ENCODE data around the gene KRTAP13-2. TPM values are rescaled to one million over a fixed set of nuclear protein-coding genes. Genes with fewer than 3 reads are reported as not detected.

Gene KRTAP13-2
- polyA plus RNA-seq, 1 donor (not counting 4 experiments of a cell fraction or from before 2014, with no cell fraction given) = not detected

DNA sequence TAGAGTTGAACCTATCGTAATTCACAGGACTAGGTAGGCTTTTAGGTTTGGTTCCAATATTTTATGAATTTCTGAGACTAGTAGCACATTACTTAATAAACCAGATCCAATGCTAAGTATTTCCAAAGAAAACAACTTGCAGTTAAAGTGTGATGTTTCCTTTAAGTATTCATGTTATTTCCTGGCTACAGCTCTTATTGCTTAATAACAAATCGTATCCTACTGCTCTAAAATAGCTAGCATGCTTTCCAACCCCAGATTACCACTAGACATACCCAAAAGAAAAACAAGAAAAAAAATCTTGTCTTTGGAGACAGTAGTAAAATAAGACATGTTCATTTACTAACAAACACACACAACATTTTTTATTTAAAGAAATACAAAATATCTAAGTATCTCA lies 35.5 kb downstream of the KRTAP13-2 start:
- Histone ChIP-seq H3K79me2 (ENCODE audit: control insufficient read depth, insufficient read depth, low read length) (no peaks in the 10 kb centered on the region), H3K9me3 (ENCODE audit: control insufficient read depth, low read depth, low read length) (no peaks in the 10 kb centered on the region), H3K4me2 (ENCODE audit: control insufficient read depth, extremely low read depth, insufficient read depth, low read depth, low read length) (no peak overlapping the region), H3K9me1 (ENCODE audit: control insufficient read depth, extremely low read depth, insufficient read depth, low read length) (no peaks in the 10 kb centered on the region), H3K4me1 (ENCODE audit: control insufficient read depth, extremely low read depth, insufficient read depth, low read length) (no peaks in the 10 kb centered on the region), H3K4me3 (ENCODE audit: control insufficient read depth in 2 of 3, extremely low read depth in 1 of 3, insufficient read depth in 2 of 3, low read depth in 1 of 3, low read length in 3 of 3) (no peak overlapping the region), H3K9ac (ENCODE audit: control insufficient read depth, extremely low read depth, insufficient read depth, low read length) (no peak overlapping the region), H2AFZ (ENCODE audit: control insufficient read depth, low read length) (no peak overlapping the region), H3K36me3 (ENCODE audit: control insufficient read depth in 2 of 2, extremely low read depth in 1 of 2, insufficient read depth in 2 of 2, low read length in 2 of 2) (no peaks in the 10 kb centered on the region), H3K27me3 (ENCODE audit: control insufficient read depth, extremely low read depth, insufficient read depth, low read length) (no peaks in the 10 kb centered on the region), H4K20me1 (ENCODE audit: control insufficient read depth, extremely low read depth, insufficient read depth, low read length) (no peaks in the 10 kb centered on the region), H3K27ac (ENCODE audit: control insufficient read depth, insufficient read depth, low read length) (no peak overlapping the region)
- TF ChIP-seq EZH2 (IDR thresholded peaks at IDR 0.05; ENCODE audit: low read length) = no peak
- TF ChIP-seq, protein P1, sequence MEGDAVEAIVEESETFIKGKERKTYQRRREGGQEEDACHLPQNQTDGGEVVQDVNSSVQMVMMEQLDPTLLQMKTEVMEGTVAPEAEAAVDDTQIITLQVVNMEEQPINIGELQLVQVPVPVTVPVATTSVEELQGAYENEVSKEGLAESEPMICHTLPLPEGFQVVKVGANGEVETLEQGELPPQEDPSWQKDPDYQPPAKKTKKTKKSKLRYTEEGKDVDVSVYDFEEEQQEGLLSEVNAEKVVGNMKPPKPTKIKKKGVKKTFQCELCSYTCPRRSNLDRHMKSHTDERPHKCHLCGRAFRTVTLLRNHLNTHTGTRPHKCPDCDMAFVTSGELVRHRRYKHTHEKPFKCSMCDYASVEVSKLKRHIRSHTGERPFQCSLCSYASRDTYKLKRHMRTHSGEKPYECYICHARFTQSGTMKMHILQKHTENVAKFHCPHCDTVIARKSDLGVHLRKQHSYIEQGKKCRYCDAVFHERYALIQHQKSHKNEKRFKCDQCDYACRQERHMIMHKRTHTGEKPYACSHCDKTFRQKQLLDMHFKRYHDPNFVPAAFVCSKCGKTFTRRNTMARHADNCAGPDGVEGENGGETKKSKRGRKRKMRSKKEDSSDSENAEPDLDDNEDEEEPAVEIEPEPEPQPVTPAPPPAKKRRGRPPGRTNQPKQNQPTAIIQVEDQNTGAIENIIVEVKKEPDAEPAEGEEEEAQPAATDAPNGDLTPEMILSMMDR (optimal IDR thresholded peaks at IDR 0.05 in 1 of 3, IDR thresholded peaks at IDR 0.05 in 1 of 3, conservative IDR thresholded peaks at IDR 0.05 in 1 of 3; ENCODE audit: extremely low read depth in 1 of 3, insufficient read depth in 2 of 3, low read length in 3 of 3) = no peak
- FAIRE-seq (no peak), DNase-seq (ENCODE audit: low read depth, low spot score) (no peak)
- dilution Hi-C loops (cut with MboI; ENCODE audit: extremely low pct_ligation_motif_present, low sequenced_read_pairs) = no loop called here

DNA sequence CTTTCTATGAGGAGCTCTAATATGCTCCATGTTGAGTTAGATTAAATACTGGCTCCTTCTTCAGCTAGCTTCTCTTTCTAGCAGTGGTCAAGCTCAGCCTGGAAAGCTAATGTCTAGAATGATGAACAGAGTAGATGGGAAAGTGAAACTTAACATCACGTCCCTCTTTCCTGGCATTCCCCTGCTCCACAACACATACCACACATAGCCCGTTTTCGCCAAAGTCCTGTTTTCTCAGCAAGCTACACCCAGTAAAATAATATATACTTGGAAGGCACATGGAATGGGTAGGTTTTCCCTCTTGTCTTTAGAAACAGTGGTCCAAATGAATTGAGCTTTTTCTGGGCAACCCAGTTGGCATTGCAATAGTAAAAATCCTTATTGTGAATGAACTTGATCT lies 38.3 kb downstream of the KRTAP13-2 start:
- H3K36me3 ChIP-seq (ENCODE audit: control insufficient read depth in 2 of 2, extremely low read depth in 1 of 2, insufficient read depth in 2 of 2, low read length in 2 of 2) = no peaks in the 10 kb centered on the region
- no peak for FAIRE-seq
- dilution Hi-C loops (cut with MboI; ENCODE audit: extremely low pct_ligation_motif_present, low sequenced_read_pairs) = no loop called here

More for the DNA sequence above, 38.3 kb downstream of the KRTAP13-2 start:
- Histone ChIP-seq H3K9ac (ENCODE audit: control insufficient read depth, extremely low read depth, insufficient read depth, low read length) (no peak overlapping the region), H3K9me1 (ENCODE audit: control insufficient read depth, extremely low read depth, insufficient read depth, low read length) (no peaks in the 10 kb centered on the region), H3K4me1 (ENCODE audit: control insufficient read depth, extremely low read depth, insufficient read depth, low read length) (peaks cover 7% of the 10 kb centered on the region), H3K4me3 (ENCODE audit: control insufficient read depth in 2 of 3, extremely low read depth in 1 of 3, insufficient read depth in 2 of 3, low read depth in 1 of 3, low read length in 3 of 3) (no peak overlapping the region), H4K20me1 (ENCODE audit: control insufficient read depth, extremely low read depth, insufficient read depth, low read length) (no peaks in the 10 kb centered on the region), H3K4me2 (ENCODE audit: control insufficient read depth, extremely low read depth, insufficient read depth, low read depth, low read length) (no peak overlapping the region), H2AFZ (ENCODE audit: control insufficient read depth, low read length) (no peak overlapping the region), H3K79me2 (ENCODE audit: control insufficient read depth, insufficient read depth, low read length) (no peaks in the 10 kb centered on the region), H3K27me3 (ENCODE audit: control insufficient read depth, extremely low read depth, insufficient read depth, low read length) (no peaks in the 10 kb centered on the region), H3K9me3 (ENCODE audit: control insufficient read depth, low read depth, low read length) (no peaks in the 10 kb centered on the region), H3K27ac (ENCODE audit: control insufficient read depth, insufficient read depth, low read length) (no peak overlapping the region)
- no peak for DNase-seq (ENCODE audit: low read depth, low spot score)
- TF ChIP-seq, protein P1 (optimal IDR thresholded peaks at IDR 0.05 in 1 of 3, IDR thresholded peaks at IDR 0.05 in 1 of 3, conservative IDR thresholded peaks at IDR 0.05 in 1 of 3; ENCODE audit: extremely low read depth in 1 of 3, insufficient read depth in 2 of 3, low read length in 3 of 3) = no peak
- TF ChIP-seq EZH2 (IDR thresholded peaks at IDR 0.05; ENCODE audit: low read length) = no peak
